Subcutaneous adipose tissue (tissue), 4 donors: ENCODE results near the gene OLIG2. TPM values are rescaled to one million over a fixed set of nuclear protein-coding genes. Genes with fewer than 3 reads are reported as not detected.

Source experiments
- total RNA-seq, 4 donors: library from RNA; depleted of rRNA; stranded (reverse); fragments of >200 nt; gene quantifications; one replicate each; pipeline ENCODE4 v1.1.0, GENCODE V29; 2016
- TF ChIP-seq, protein P1 (sequence below): fragments of 450-650 bp; IDR thresholded peaks from one replicate; pipeline ENCODE4 v1.5.1; 2016; ENCODE audit warnings: low read depth, mild to moderate bottlenecking, control low read depth, antibody characterized with exemption, moderate library complexity

OLIG2 gene
- total RNA-seq, 4 donors from 2014 or later = not detected

DNA sequence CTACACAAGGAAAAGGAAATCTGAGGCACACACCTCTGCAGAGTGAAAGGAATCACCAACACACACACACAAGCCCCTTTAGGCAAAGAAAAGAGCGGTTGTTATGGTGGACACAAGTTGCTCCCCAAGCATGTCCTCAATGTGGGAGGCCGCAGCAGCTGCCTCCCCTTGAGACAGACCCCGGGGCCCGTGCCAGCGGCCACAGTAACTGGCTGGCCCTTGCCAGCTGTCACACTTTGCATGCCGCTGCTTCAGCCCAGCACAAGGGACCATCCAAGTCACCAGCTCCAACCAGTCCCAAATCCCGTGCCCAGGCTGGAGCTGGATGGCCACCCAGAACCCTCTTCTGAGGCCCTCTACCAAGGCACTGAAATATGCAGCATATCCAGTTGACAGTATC is 41.3 kb downstream of the OLIG2 start:
- TF ChIP-seq, protein P1, sequence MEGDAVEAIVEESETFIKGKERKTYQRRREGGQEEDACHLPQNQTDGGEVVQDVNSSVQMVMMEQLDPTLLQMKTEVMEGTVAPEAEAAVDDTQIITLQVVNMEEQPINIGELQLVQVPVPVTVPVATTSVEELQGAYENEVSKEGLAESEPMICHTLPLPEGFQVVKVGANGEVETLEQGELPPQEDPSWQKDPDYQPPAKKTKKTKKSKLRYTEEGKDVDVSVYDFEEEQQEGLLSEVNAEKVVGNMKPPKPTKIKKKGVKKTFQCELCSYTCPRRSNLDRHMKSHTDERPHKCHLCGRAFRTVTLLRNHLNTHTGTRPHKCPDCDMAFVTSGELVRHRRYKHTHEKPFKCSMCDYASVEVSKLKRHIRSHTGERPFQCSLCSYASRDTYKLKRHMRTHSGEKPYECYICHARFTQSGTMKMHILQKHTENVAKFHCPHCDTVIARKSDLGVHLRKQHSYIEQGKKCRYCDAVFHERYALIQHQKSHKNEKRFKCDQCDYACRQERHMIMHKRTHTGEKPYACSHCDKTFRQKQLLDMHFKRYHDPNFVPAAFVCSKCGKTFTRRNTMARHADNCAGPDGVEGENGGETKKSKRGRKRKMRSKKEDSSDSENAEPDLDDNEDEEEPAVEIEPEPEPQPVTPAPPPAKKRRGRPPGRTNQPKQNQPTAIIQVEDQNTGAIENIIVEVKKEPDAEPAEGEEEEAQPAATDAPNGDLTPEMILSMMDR = no peak

DNA sequence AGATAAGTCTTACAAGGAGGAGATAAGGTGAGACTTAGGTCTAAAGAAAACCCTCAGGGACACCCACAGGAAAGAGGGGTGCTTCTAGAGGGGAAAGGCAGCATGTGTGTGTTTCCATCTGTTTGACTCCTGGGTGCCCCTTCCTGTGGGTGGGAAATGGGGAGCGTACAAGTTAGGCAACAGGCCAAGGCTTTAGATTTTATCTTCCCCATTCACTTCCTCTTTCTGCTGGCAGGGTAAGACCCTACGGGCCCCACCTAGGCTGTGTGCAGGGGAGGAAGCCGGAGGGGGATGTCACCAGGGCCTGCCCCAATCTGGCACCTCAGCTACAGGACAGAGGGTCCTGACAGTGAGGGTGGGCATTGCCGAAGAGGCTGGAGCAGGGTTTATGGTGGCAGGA is 41.7 kb downstream of the OLIG2 start:
- TF ChIP-seq, protein P1 = no peak

DNA sequence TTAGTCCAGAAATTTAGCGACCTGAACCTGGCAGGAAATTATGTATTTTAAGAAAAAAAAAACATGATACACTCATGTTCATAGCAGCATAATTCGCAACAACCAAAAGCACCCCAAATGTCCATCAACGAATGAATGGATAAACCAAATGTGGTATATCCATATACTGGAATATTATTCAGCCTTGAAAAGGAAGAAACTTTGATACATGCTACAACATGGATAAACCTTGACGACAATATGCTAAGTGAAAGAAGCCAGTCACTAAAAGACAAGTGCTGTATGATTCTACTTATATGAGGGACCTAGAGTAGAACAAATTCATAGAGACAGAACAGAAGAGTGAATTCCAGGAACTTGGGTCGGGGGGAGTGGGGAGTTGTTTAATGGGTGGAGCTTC is 43.5 kb downstream of the OLIG2 start:
- TF ChIP-seq, protein P1 = no peak

DNA sequence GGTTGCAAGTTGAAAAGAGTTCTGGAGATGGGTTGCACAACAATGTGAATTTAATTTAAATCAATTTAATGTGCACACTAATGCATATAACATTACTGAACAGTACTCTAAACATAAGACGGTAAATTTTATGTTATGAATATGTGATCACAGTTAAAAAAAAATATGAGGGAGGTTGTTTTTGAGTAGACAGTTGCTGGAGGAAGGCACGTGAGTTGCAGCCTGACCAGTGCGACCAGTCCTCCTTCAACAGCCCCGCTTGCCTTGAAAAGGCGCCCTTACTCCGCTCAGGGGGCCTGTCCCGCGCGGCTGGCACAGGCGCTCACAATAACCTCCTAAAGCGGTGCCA is 43.9 kb downstream of the OLIG2 start:
- TF ChIP-seq, protein P1 = no peak

DNA sequence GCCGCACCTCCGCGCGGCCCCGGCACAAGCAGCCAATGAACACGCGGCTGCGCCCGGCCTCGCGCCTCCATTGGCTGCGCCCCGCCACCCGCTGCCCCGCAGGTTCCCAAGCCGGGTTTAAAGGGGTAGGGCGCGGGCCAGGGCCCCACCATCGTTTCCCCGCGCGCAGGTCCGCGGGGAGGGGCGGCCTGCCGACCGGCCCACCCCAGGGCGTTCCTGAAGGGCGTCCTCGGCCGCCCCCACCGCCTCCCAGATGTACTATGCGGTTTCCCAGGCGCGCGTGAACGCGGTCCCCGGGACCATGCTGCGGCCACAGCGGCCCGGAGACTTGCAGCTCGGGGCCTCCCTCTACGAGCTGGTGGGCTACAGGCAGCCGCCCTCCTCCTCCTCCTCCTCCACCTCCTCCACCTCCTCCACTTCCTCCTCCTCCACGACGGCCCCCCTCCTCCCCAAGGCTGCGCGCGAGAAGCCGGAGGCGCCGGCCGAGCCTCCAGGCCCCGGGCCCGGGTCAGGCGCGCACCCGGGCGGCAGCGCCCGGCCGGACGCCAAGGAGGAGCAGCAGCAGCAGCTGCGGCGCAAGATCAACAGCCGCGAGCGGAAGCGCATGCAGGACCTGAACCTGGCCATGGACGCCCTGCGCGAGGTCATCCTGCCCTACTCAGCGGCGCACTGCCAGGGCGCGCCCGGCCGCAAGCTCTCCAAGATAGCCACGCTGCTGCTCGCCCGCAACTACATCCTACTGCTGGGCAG is 44.4 kb downstream of the OLIG2 start, which contains the start of gene OLIG1:
Gene OLIG1, plus strand, starts transcription at position 148 of the 750 bp plus-strand sequence. Its CDS starts 106 bp downstream, at position 254.
- TF ChIP-seq, protein P1 = no peak

DNA sequence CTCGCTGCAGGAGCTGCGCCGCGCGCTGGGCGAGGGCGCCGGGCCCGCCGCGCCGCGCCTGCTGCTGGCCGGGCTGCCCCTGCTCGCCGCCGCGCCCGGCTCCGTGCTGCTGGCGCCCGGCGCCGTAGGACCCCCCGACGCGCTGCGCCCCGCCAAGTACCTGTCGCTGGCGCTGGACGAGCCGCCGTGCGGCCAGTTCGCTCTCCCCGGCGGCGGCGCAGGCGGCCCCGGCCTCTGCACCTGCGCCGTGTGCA is 44.9 kb downstream of the OLIG2 start:
- TF ChIP-seq, protein P1 = no peak

DNA sequence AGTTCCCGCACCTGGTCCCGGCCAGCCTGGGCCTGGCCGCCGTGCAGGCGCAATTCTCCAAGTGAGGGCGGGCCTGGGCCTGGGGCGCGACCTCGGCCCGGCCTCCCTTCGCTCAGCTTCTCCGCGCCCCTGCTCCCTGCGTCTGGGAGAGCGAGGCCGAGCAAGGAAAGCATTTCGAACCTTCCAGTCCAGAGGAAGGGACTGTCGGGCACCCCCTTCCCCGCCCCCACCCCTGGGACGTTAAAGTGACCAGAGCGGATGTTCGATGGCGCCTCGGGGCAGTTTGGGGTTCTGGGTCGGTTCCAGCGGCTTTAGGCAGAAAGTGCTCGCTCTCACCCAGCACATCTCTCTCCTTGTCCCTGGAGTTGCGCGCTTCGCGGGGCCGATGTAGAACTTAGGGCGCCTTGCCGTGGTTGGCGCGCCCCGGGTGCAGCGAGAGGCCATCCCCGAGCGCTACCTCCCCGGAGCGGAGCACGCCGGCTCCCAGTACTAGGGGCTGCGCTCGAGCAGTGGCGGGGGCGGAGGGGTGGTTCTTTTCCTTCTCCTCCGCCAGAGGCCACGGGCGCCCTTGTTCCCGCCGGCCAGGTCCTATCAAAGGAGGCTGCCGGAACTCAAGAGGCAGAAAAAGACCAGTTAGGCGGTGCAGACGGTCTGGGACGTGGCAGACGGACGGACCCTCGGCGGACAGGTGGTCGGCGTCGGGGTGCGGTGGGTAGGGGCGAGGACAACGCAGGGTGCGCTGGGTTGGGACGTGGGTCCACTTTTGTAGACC is 45.4 kb downstream of the OLIG2 start:
- TF ChIP-seq, protein P1 = no peak
